Keratinocyte (primary cell): ENCODE data around the gene ALDH4A1.

Experiments used
- EZH2 ChIP-seq: IDR thresholded peaks from one replicate; pipeline ENCODE4 v1.6.1; 2012; ENCODE audit warnings: inconsistent platforms, mild to moderate bottlenecking, low read length, moderate library complexity
- TF ChIP-seq, protein P1 (sequence below), 3 experiments: IDR thresholded peaks in 1 of 3; conservative IDR thresholded peaks in 1 of 3; optimal IDR thresholded peaks in 1 of 3; 2 replicates in 2 of 3; 3 replicates in 1 of 3; pipeline versions ENCODE3 to v1.5.1; 2011; ENCODE audit warnings: low read length in 3 of 3, mild to moderate bottlenecking in 3 of 3, moderate library complexity in 2 of 3, control low read depth in 1 of 3, inconsistent platforms in 1 of 3; ENCODE audit not compliant: insufficient read depth in 2 of 3; ENCODE audit errors: extremely low read depth in 1 of 3

DNA sequence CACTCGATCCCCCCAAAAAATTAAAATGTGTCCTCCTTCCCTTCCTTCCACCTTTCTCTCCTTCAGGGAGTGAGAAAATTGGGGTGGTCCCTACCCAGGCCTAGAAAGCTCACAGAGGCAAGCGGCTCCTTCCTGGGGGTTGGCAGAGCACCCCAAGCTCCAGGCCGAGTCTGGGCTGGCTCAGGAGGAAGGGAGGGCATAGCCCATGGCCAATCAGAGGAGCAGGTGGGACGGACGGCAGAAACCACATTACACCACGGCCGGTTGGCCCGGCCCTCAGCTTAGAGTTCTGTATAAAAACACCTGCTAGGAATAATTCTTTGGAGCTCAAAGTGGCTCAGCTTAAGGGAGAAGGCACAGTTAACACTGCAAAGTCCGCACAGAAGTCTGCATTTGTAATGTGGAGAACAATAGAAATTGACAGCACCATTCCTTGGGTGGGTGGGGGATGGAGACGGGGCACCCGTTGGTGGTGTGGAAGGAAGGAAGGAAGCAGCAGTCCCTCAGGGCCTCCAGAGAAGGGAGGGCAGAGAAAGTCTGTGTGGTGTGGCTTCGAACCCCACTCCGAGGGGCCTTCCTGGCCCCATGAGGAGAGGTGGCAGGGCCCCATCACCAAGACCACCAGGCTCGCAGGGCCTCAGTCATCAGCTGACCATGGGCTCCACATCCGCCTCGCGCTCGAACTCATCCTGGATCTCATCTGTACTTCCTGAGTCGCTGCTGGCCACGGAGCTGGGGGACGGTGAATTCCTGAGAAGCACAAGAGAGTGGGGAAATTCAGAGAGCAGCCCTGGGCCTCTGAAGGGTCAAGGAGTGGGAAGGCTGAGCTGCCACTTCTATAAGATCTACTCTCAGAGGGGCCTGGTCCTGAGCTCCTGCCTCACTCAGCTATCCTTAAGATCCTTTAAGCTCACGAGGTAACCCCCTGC is 5.8 kb upstream of the ALDH4A1 start:
- TF ChIP-seq, protein P1, sequence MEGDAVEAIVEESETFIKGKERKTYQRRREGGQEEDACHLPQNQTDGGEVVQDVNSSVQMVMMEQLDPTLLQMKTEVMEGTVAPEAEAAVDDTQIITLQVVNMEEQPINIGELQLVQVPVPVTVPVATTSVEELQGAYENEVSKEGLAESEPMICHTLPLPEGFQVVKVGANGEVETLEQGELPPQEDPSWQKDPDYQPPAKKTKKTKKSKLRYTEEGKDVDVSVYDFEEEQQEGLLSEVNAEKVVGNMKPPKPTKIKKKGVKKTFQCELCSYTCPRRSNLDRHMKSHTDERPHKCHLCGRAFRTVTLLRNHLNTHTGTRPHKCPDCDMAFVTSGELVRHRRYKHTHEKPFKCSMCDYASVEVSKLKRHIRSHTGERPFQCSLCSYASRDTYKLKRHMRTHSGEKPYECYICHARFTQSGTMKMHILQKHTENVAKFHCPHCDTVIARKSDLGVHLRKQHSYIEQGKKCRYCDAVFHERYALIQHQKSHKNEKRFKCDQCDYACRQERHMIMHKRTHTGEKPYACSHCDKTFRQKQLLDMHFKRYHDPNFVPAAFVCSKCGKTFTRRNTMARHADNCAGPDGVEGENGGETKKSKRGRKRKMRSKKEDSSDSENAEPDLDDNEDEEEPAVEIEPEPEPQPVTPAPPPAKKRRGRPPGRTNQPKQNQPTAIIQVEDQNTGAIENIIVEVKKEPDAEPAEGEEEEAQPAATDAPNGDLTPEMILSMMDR (optimal IDR thresholded peaks at IDR 0.05 in 1 of 3, IDR thresholded peaks at IDR 0.05 in 1 of 3, conservative IDR thresholded peaks at IDR 0.05 in 1 of 3; ENCODE audit: extremely low read depth in 1 of 3, insufficient read depth in 2 of 3, low read length in 3 of 3), result no peak
- TF ChIP-seq EZH2, result no peak
